ENCODE measurements around the gene KIF22. TPM values are rescaled to one million over a fixed set of nuclear protein-coding genes. Genes with fewer than 3 reads are reported as not detected.
A peak's percentile ranks its signal among the peaks of the same experiment; 100 is the strongest.

Gene KIF22
- total RNA-seq, 4 donors from 2014 or later: 38.4 to 68.6 (median 57.2) TPM

- Histone ChIP-seq H3K36me3 (peaks cover 0 to 4% of the 10 kb centered on the region in 2 donors), H3K4me3 (replicated peaks in 1 of 3) (no peak overlapping the region), H3K9me3 (no peaks in the 10 kb centered on the region), H3K4me1 (peaks cover 40 to 70% of the 10 kb centered on the region in 2 donors), H3K27ac (peak overlapping the region in 1 of 3 donors; percentile 89), H3K27me3 (no peaks in the 10 kb centered on the region)
- TF ChIP-seq CTCF (IDR thresholded peaks at IDR 0.05): no peak
- no peak for TF ChIP-seq POLR2A (IDR thresholded peaks at IDR 0.05)
- intact Hi-C loops (cut with DNase I): loop anchor here (5.0 to 10.0 kb wide), 2 partner anchors 105 to 117 kb away; partner anchors contain the start of gene KCTD13
- WGBS, 2 donors: 83 to 92% methylated on average over 10 to 15 of the region's 15 CpGs
- DNase-seq: no peak
Observed at GRCh38 chr16:29819506-29819905, 29.0 kb downstream of the KIF22 start.

DNA sequence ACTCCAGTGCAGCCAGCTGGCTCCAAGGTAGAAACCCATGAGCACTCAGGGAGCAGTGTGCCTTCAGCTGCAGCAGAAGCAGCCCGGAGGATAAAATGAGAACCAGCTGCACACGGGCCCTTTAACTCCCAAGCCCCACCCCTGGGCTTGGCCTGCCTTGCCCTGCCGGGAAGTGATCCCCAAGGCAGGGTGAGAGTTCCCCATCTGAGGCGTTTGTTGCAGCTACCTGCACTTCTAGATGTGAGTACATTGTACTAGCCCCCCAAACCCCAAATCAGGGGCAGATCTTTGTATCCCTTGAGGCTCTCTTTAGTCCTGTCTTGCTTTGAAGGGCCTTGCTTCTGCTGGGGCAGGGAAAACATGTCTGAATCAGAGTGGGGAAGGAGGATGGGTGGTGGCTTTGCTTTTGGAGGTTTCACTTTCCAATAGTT, 29.7 kb downstream of the KIF22 start, which contains the start of gene MVP:
Gene MVP (plus strand): TSS at position 192 of the 431 bp plus-strand sequence. CDS start 10,088 bp downstream, outside the sequence.
- intact Hi-C loops (cut with DNase I): no loop called here
- 0 to 2% methylated on average over 4 of the region's 4 CpGs for WGBS, 2 donors
- no peaks in the 10 kb centered on the region for H3K27me3 ChIP-seq
- peak; percentile 72 to 76 for DNase-seq
- peaks cover 41 to 73% of the 10 kb centered on the region in 2 donors for H3K4me1 ChIP-seq
- H3K4me3 ChIP-seq (replicated peaks in 1 of 3): peak within 1 kb of the TSS in 2 of 3 donors; percentile 54 to 60
- H3K9me3 ChIP-seq: no peaks in the 10 kb centered on the region
- peak in 1 of 6 experiments; percentile 3 for TF ChIP-seq CTCF (IDR thresholded peaks at IDR 0.05)
- TF ChIP-seq POLR2A (IDR thresholded peaks at IDR 0.05): peak in 1 of 2 donors; percentile 34
- peaks cover 0 to 4% of the 10 kb centered on the region in 2 donors for H3K36me3 ChIP-seq
- H3K27ac ChIP-seq: peak within 1 kb of the TSS; percentile 83 to 89 (median 86)

GRCh38 chr16:29820730-29821642, 30.4 kb downstream of the KIF22 start:
- Histone ChIP-seq H3K9me3 (no peaks in the 10 kb centered on the region), H3K4me1 (peaks cover 46 to 79% of the 10 kb centered on the region in 2 donors), H3K4me3 (replicated peaks in 1 of 3) (peak overlapping the region in 2 of 3 donors; percentile 54 to 60), H3K36me3 (peaks cover 0 to 4% of the 10 kb centered on the region in 2 donors), H3K27ac (peak overlapping the region; percentile 83 to 89 (median 86)), H3K27me3 (no peaks in the 10 kb centered on the region)
- intact Hi-C loops (cut with DNase I): no loop called here
- DNase-seq: peak; percentile 58 to 70
- TF ChIP-seq CTCF (IDR thresholded peaks at IDR 0.05): no peak
- peak in 1 of 2 donors; percentile 15 for TF ChIP-seq POLR2A (IDR thresholded peaks at IDR 0.05)
- 25 to 38% methylated on average over 7 to 11 of the region's 11 CpGs for WGBS, 2 donors

DNA sequence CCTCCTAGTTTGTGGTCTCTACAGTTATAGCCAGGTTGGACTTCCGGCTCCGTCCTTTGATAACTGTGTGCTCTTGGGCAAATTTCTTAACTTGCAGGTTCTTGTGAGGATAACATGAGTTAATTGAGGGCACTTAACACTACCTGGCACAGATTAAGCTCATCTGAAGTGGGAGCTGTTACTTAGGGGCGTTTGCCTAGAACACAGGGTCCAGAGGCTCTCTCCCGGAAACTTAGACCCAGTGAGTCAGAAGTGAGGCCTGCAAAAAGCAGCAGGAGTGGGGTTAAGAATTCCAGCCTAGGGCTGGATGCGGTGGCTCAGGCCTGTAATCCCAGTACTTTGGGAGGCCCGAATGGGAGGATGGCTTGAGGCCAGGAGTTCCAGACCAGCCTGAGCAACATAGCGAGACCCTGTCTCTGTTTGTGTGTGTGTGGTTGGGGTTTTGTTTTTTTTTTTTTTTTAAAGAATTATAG, 31.1 kb downstream of the KIF22 start:
- TF ChIP-seq CTCF (IDR thresholded peaks at IDR 0.05): no peak
- TF ChIP-seq POLR2A (IDR thresholded peaks at IDR 0.05): no peak
- peak overlapping the region in 1 of 3 donors; percentile 60 for H3K4me3 ChIP-seq (replicated peaks in 1 of 3)
- WGBS, 2 donors: 32 to 60% methylated on average over 7 of the region's 7 CpGs
- no peaks in the 10 kb centered on the region for H3K27me3 ChIP-seq
- H3K36me3 ChIP-seq: peaks cover 0 to 4% of the 10 kb centered on the region in 2 donors
- H3K27ac ChIP-seq: peak overlapping the region; percentile 83 to 89 (median 86)
- peak in 1 of 2 donors; percentile 24 for DNase-seq
- peaks cover 46 to 82% of the 10 kb centered on the region in 2 donors for H3K4me1 ChIP-seq
- H3K9me3 ChIP-seq: no peaks in the 10 kb centered on the region
- intact Hi-C loops (cut with DNase I): no loop called here
